HCT116 (cell line): ENCODE data around the gene SIRPA. TPM values are rescaled to one million over a fixed set of nuclear protein-coding genes. Genes with fewer than 3 reads are reported as not detected.

Experiments
- ATAC-seq: fragments of 200-7000 bp; cut with Tn5 transposase; 2 replicates; pipeline ENCODE4 v1.9.1; 2020; ENCODE audit warnings: mild to moderate bottlenecking, moderate library complexity
- BruUV-seq: library from RNA; stranded (reverse); fragments of 400-500 nt; replicated peaks from 2 replicates; lab custom pipeline; 2021; lab: Mats Ljungman, UMichigan
- CTCF ChIA-PET: fragments of 300-600 bp; sonication (Branson Sonifier 250); formaldehyde crosslinking; loops from one replicate; lab custom pipeline; 2021; ENCODE audit warnings: antibody characterized with exemption; lab: Charles Lee
- POLR2A ChIA-PET: fragments of 300-600, 350-600 bp; sonication (Branson Sonifier 250); formaldehyde crosslinking; loops from one replicate; lab custom pipeline; 2021; ENCODE audit warnings: antibody characterized with exemption; lab: Charles Lee
- RAD21 ChIA-PET, 2 experiments: fragments of 300-600 bp; sonication (Branson Sonifier 250); formaldehyde crosslinking; loops; one replicate each; lab custom pipeline; 2023; ENCODE audit warnings: low total read pairs in 2 of 2; ENCODE audit not compliant: uncharacterized antibody in 2 of 2, unreplicated experiment in 2 of 2, low non-redundant PET in 1 of 2; lab: Charles Lee
- DNase-seq: peaks from one replicate; pipeline ENCODE4 v3.0.0-alpha.2; 2010; ENCODE audit warnings: low read depth, low spot score
- H2AFZ ChIP-seq: fragments of 200-600 bp; shearing (Covaris generic), sonication (generic); 2 replicates; pipeline ENCODE4 v1.6.1; 2017; ENCODE audit warnings: low read depth, mixed run types, mixed read lengths, antibody characterized with exemption, low read length; ENCODE audit not compliant: poor library complexity, severe bottlenecking
- H3K27ac ChIP-seq: 2 replicates; pipeline ENCODE4 v1.5.1; 2012; ENCODE audit warnings: low read depth, low read length
- H3K27me3 ChIP-seq: fragments of 200-600 bp; sonication (generic); 2 replicates; pipeline ENCODE4 v1.6.1; 2016; ENCODE audit warnings: mixed run types, low read length, mixed read lengths; ENCODE audit not compliant: insufficient read depth
- H3K36me3 ChIP-seq, 2 experiments: fragments of 200-500 bp in 1 of 2; fragments of 200-600 bp in 1 of 2; sonication (Bioruptor generic) in 1 of 2; sonication (generic) in 1 of 2; 2 replicates each; pipeline versions ENCODE4 v1.5.1 to v1.6.1; 2014 to 2016; ENCODE audit warnings: low read length in 2 of 2, inconsistent platforms in 1 of 2, mixed read lengths in 1 of 2, mixed run types in 1 of 2; ENCODE audit not compliant: insufficient read depth in 2 of 2, control insufficient read depth in 1 of 2
- H3K4me1 ChIP-seq, 2 experiments: fragments of 200-600 bp in 1 of 2; sonication (generic) in 1 of 2; 2 replicates each; pipeline versions ENCODE4 v1.5.1 to v1.6.1; 2012 to 2017; ENCODE audit warnings: low read length in 2 of 2, inconsistent platforms in 1 of 2, mild to moderate bottlenecking in 1 of 2, mixed read lengths in 1 of 2, mixed run types in 1 of 2, moderate library complexity in 1 of 2; ENCODE audit not compliant: insufficient read depth in 2 of 2, control insufficient read depth in 1 of 2
- H3K4me2 ChIP-seq: fragments of 200-600 bp; sonication (generic); 2 replicates; pipeline ENCODE4 v1.6.1; 2017; ENCODE audit warnings: mixed run types, low read length, mixed read lengths
- H3K4me3 ChIP-seq, 2 experiments: fragments of 200-600 bp in 1 of 2; sonication (generic) in 1 of 2; replicated peaks in 1 of 2; 2 replicates each; pipeline ENCODE4 v1.5.1; 2011 to 2016; ENCODE audit warnings: low read length in 2 of 2, control low read depth in 1 of 2, low read depth in 1 of 2, mild to moderate bottlenecking in 1 of 2, mixed read lengths in 1 of 2, mixed run types in 1 of 2
- H3K79me2 ChIP-seq: fragments of 200-600 bp; sonication (generic); 2 replicates; pipeline ENCODE4 v1.6.1; 2017; ENCODE audit warnings: mild to moderate bottlenecking, mixed run types, low read length, moderate library complexity, mixed read lengths; ENCODE audit not compliant: insufficient read depth
- H3K9ac ChIP-seq: fragments of 200-600 bp; sonication (generic); 2 replicates; pipeline ENCODE4 v1.6.1; 2016; ENCODE audit warnings: low read length, mixed read lengths
- H3K9me2 ChIP-seq: fragments of 200-600 bp; sonication (generic), shearing (Covaris generic); 2 replicates; pipeline ENCODE4 v1.6.1; 2017; ENCODE audit warnings: mixed run types, mild to moderate bottlenecking, moderate library complexity; ENCODE audit not compliant: insufficient read depth
- H3K9me3 ChIP-seq, 2 experiments: fragments of 200-500 bp in 1 of 2; fragments of 200-600 bp in 1 of 2; sonication (Bioruptor generic) in 1 of 2; sonication (generic) in 1 of 2; 2 replicates each; pipeline ENCODE4 v1.6.1; 2014 to 2017; ENCODE audit warnings: low read length in 2 of 2, mixed read lengths in 2 of 2, inconsistent platforms in 1 of 2, low read depth in 1 of 2, mild to moderate bottlenecking in 1 of 2, mixed run types in 1 of 2, moderate library complexity in 1 of 2; ENCODE audit not compliant: control insufficient read depth in 1 of 2, insufficient read depth in 1 of 2
- H4K20me1 ChIP-seq: fragments of 200-600 bp; sonication (generic), shearing (Covaris generic); 2 replicates; pipeline ENCODE4 v1.6.1; 2017; ENCODE audit warnings: mixed run types, mild to moderate bottlenecking, moderate library complexity; ENCODE audit not compliant: insufficient read depth
- CBX3 ChIP-seq: IDR thresholded peaks from 2 replicates; pipeline ENCODE4 v1.6.1; 2012; ENCODE audit warnings: low read depth
- CEBPB ChIP-seq: IDR thresholded peaks from 2 replicates; pipeline ENCODE4 v1.6.1; 2012; ENCODE audit warnings: low read depth
- EGR1 ChIP-seq: IDR thresholded peaks from 2 replicates; pipeline ENCODE4 v1.6.1; 2012; ENCODE audit warnings: low read depth
- ELF1 ChIP-seq: IDR thresholded peaks from 2 replicates; pipeline ENCODE4 v1.6.1; 2012; ENCODE audit warnings: low read depth, borderline replicate concordance
- POLR2A ChIP-seq: IDR thresholded peaks from 2 replicates; pipeline ENCODE4 v1.7.0; 2011; ENCODE audit warnings: borderline replicate concordance; ENCODE audit not compliant: insufficient read depth, insufficient read length; ENCODE audit errors: extremely low read depth
- POLR2AphosphoS5 ChIP-seq: IDR thresholded peaks from 2 replicates; pipeline ENCODE4 v1.6.1; 2011; ENCODE audit warnings: mild to moderate bottlenecking, low read depth, low read length, moderate library complexity
- REST ChIP-seq: IDR thresholded peaks from 2 replicates; pipeline ENCODE4 v1.6.1; 2012; ENCODE audit warnings: low read depth
- SIN3A ChIP-seq: IDR thresholded peaks from 2 replicates; pipeline ENCODE4 v1.6.1; 2012; ENCODE audit warnings: low read depth
- SRF ChIP-seq: IDR thresholded peaks from 2 replicates; pipeline ENCODE4 v1.6.1; 2012; ENCODE audit warnings: low read depth
- TCF7L2 ChIP-seq: IDR thresholded peaks from 2 replicates; pipeline ENCODE4 v1.7.0; 2011; ENCODE audit warnings: borderline replicate concordance, inconsistent platforms; ENCODE audit not compliant: insufficient read depth, insufficient read length; ENCODE audit errors: extremely low read depth
- YY1 ChIP-seq: IDR thresholded peaks from 2 replicates; pipeline ENCODE4 v1.6.1; 2011; ENCODE audit warnings: low read length, low read depth, moderate library complexity, mild to moderate bottlenecking; ENCODE audit not compliant: insufficient replicate concordance; ENCODE audit errors: extremely low read depth
- ZBTB33 ChIP-seq: IDR thresholded peaks from 2 replicates; pipeline ENCODE4 v1.6.1; 2011; ENCODE audit warnings: mild to moderate bottlenecking, low read length, moderate library complexity; ENCODE audit not compliant: insufficient replicate concordance; ENCODE audit errors: extremely low read depth
- intact Hi-C: fragments of 100-400 bp; cut with micrococcal nuclease; formaldehyde crosslinking; loops from 2 replicates; pipeline ENCODE4 v1.10.0; 2022
- total RNA-seq: library from RNA; stranded (reverse); gene quantifications from one replicate; pipeline ENCODE4 v1.2.1, GENCODE V29; 2021; ENCODE audit not compliant: unreplicated experiment
- TF ChIP-seq, protein P1 (sequence below), 3 experiments: fragments of 200-600 bp in 1 of 3; sonication (generic) in 1 of 3; IDR thresholded peaks in 2 of 3; conservative IDR thresholded peaks in 1 of 3; 2 replicates each; pipeline ENCODE4 v1.5.1; 2012 to 2017; ENCODE audit warnings: low read depth in 2 of 3, low read length in 2 of 3, antibody characterized with exemption in 1 of 3, borderline replicate concordance in 1 of 3, control low read depth in 1 of 3, mild to moderate bottlenecking in 1 of 3, mixed read lengths in 1 of 3, mixed run types in 1 of 3, moderate library complexity in 1 of 3; ENCODE audit not compliant: insufficient read depth in 1 of 3

The SIRPA gene
- total RNA-seq, 1 experiment from 2014 or later = 15.3 TPM

DNA sequence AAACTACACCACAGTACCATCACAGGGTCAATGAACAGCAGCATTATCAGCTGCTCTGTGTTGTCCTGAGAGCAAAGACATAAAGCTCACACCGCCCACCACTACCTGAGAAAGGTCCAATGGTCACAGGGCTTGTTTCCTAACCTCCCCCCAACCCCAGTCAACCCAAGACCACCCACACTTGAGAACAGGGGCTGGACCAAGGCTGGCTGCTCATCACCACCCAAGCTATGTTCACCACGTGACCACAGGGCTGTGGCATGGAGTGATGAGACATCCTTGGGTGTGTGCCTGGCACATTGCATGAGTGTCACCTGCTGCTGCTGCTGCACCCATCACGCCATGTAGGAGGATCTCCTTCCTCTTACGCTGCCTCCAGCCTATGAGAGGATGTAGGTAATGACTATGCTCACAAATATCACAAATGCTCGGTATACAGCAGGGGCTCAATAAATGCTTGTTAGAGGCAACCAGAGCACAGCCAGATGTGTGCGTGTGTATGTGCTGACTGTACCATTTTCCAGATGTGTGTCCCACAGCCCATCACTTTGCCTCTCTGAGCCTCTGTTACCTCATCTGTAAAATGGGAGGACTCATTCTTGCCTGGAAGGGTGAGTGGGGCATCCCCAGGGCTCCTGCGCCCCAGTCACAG, 23.3 kb upstream of the SIRPA start:
- intact Hi-C loops = no loop called here
- no peak overlapping the region for H3K4me2 ChIP-seq
- peaks cover 4 to 22% of the 10 kb centered on the region in 2 experiments; a peak in 3 of 4 replicates for H3K4me1 ChIP-seq
- H3K27ac ChIP-seq = no peak overlapping the region
- H3K36me3 ChIP-seq = no peaks in the 10 kb centered on the region
- POLR2A ChIA-PET = no interaction called here
- H4K20me1 ChIP-seq = no peaks in the 10 kb centered on the region
- no peaks in the 10 kb centered on the region for H3K9me2 ChIP-seq
- CTCF ChIA-PET = no interaction called here
- H3K9me3 ChIP-seq = no peaks in the 10 kb centered on the region
- H2AFZ ChIP-seq = no peak overlapping the region
- no peaks in the 10 kb centered on the region for H3K27me3 ChIP-seq
- no peaks in the 10 kb centered on the region for H3K79me2 ChIP-seq
- no peak overlapping the region for H3K9ac ChIP-seq
- H3K4me3 ChIP-seq = no peak overlapping the region
- DNase-seq (no peak), ATAC-seq (no peak)
- TF ChIP-seq ZBTB33 (no peak), SRF (no peak), CEBPB (no peak), CBX3 (no peak), EGR1 (no peak), REST (no peak), POLR2AphosphoS5 (no peak), TCF7L2 (no peak), POLR2A (no peak), SIN3A (no peak), YY1 (no peak), ELF1 (no peak)
- TF ChIP-seq, protein P1, sequence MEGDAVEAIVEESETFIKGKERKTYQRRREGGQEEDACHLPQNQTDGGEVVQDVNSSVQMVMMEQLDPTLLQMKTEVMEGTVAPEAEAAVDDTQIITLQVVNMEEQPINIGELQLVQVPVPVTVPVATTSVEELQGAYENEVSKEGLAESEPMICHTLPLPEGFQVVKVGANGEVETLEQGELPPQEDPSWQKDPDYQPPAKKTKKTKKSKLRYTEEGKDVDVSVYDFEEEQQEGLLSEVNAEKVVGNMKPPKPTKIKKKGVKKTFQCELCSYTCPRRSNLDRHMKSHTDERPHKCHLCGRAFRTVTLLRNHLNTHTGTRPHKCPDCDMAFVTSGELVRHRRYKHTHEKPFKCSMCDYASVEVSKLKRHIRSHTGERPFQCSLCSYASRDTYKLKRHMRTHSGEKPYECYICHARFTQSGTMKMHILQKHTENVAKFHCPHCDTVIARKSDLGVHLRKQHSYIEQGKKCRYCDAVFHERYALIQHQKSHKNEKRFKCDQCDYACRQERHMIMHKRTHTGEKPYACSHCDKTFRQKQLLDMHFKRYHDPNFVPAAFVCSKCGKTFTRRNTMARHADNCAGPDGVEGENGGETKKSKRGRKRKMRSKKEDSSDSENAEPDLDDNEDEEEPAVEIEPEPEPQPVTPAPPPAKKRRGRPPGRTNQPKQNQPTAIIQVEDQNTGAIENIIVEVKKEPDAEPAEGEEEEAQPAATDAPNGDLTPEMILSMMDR (IDR thresholded peaks at IDR 0.05 in 2 of 3, conservative IDR thresholded peaks at IDR 0.05 in 1 of 3; ENCODE audit: borderline replicate concordance in 1 of 3, insufficient read depth in 1 of 3, low read depth in 2 of 3, low read length in 2 of 3) = no peak
- no TSS peak for BruUV-seq
- RAD21 ChIA-PET = no interaction called here
